Glutamatergic neuron (in vitro differentiated cells): ENCODE measurements around the gene TMEM184A. TPM values are rescaled to one million over a fixed set of nuclear protein-coding genes. Genes with fewer than 3 reads are reported as not detected.

ENCODE experiments used
- DNase-seq: peaks from one replicate; pipeline ENCODE4 v3.0.0; 2022
- H3K27ac Mint-ChIP-seq: one replicate; pipeline ENCODE4 v1.8.0; 2020; ENCODE audit warnings: mild to moderate bottlenecking, mixed read lengths, inconsistent platforms; ENCODE audit not compliant: unreplicated experiment
- H3K27me3 Mint-ChIP-seq: one replicate; pipeline ENCODE4 v1.8.0; 2020; ENCODE audit warnings: mild to moderate bottlenecking, moderate library complexity, mixed read lengths, inconsistent platforms; ENCODE audit not compliant: unreplicated experiment
- H3K36me3 Mint-ChIP-seq: one replicate; pipeline ENCODE4 v1.8.0; 2020; ENCODE audit warnings: mild to moderate bottlenecking, mixed read lengths, inconsistent platforms; ENCODE audit not compliant: unreplicated experiment
- H3K4me1 Mint-ChIP-seq: one replicate; pipeline ENCODE4 v1.8.0; 2020; ENCODE audit warnings: mild to moderate bottlenecking, low read depth, mixed read lengths, inconsistent platforms; ENCODE audit not compliant: unreplicated experiment
- H3K4me3 Mint-ChIP-seq: one replicate; pipeline ENCODE4 v1.8.0; 2020; ENCODE audit warnings: mild to moderate bottlenecking, mixed read lengths, inconsistent platforms; ENCODE audit not compliant: unreplicated experiment
- H3K9me3 Mint-ChIP-seq: one replicate; pipeline ENCODE4 v1.8.0; 2020; ENCODE audit warnings: mild to moderate bottlenecking, moderate library complexity, mixed read lengths, inconsistent platforms; ENCODE audit not compliant: unreplicated experiment
- total RNA-seq: library from RNA; stranded (reverse); fragmentation: NEBNext Ultra II Directional; extraction: Animal tissue kit (Norgen Biotek cat#: 25700); gene quantifications from one replicate; pipeline ENCODE4 v1.2.1, GENCODE V29; 2021; ENCODE audit not compliant: unreplicated experiment
- TF ChIP-seq, protein P1 (sequence below): fragments of 200-600 bp; sonication (generic); IDR thresholded peaks from one replicate; pipeline ENCODE4 v1.5.0; 2021; ENCODE audit not compliant: partially characterized antibody, unreplicated experiment

TMEM184A gene
- total RNA-seq, 1 donor from 2014 or later: 20.7 TPM

DNA sequence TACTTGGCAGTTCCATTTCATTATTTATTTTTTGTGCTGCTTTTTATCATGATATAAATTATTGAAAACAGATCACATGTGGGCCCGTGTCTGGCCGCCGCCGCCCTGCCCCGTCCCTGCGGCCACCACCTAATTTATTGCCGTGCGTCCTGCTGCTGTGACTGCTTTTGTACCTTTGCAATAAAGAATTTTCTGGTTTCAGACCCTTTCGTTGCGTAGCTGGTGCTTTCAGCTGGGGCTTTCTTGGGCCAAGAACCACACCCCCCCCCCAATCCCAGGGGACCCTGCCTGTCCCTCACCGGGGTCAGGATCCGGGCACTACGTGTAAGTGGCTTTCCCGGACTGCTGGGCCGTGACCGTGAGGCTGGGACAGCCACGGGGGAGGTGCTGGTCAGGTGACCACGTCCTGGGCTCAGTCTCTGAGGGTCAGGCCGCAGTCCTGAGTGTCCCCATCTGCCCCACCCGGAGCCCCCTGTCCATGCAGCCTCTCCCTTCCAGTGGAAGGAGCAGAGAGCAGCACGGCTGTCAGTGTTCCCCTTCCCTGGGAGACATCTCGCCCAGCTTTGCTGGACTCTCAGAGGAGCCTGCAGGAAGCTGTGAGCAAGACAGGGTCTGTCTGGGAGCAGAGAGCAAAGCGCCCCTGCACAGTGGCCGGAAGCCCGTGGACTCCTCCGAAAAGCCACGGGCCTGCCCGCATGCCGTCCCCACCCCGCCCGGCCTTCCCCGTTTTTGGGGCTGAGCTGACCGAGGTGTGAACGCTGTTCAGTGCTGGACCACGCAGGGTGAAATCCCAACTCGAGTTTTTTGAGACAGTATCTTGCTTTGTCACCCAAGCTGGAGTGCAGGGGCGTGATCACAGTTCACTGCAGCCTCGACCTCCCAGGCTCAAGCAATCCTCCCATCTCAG lies 12.9 kb downstream of the TMEM184A start:
- Mint-ChIP-seq H3K4me3 (peak overlapping the region; percentile 6), H3K36me3 (no peaks in the 10 kb centered on the region), H3K27ac (no peak overlapping the region), H3K4me1 (peaks cover 6% of the 10 kb centered on the region), H3K27me3 (no peaks in the 10 kb centered on the region), H3K9me3 (peaks cover 3% of the 10 kb centered on the region)
- TF ChIP-seq, protein P1, sequence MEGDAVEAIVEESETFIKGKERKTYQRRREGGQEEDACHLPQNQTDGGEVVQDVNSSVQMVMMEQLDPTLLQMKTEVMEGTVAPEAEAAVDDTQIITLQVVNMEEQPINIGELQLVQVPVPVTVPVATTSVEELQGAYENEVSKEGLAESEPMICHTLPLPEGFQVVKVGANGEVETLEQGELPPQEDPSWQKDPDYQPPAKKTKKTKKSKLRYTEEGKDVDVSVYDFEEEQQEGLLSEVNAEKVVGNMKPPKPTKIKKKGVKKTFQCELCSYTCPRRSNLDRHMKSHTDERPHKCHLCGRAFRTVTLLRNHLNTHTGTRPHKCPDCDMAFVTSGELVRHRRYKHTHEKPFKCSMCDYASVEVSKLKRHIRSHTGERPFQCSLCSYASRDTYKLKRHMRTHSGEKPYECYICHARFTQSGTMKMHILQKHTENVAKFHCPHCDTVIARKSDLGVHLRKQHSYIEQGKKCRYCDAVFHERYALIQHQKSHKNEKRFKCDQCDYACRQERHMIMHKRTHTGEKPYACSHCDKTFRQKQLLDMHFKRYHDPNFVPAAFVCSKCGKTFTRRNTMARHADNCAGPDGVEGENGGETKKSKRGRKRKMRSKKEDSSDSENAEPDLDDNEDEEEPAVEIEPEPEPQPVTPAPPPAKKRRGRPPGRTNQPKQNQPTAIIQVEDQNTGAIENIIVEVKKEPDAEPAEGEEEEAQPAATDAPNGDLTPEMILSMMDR: no peak
- peak; percentile 72 for DNase-seq

DNA sequence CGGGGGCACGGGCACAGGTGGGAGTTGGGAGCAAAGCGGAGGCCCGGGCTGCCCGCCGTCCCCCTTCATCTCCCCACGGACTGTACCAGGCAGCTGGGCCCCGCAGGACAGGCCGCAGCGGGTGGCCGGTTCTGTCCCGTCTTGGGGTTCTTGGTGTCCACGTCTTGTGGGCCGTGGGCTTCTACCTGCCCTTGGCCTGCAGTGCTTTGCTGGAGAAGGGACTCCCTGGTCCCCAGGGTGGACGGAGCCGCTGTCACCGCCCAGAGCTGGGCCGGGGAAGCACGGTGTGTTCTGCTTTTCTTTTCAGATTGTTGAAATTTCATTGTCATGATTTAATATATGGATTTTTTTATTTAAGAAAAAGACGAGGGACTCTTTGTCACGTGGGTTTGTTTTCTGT lies 13.7 kb downstream of the TMEM184A start:
- no peak overlapping the region for H3K27ac Mint-ChIP-seq
- H3K9me3 Mint-ChIP-seq: peaks cover 5% of the 10 kb centered on the region
- no peaks in the 10 kb centered on the region for H3K36me3 Mint-ChIP-seq
- H3K27me3 Mint-ChIP-seq: no peaks in the 10 kb centered on the region
- H3K4me1 Mint-ChIP-seq: peaks cover 9% of the 10 kb centered on the region
- TF ChIP-seq, protein P1: no peak
- DNase-seq: no peak
- H3K4me3 Mint-ChIP-seq: no peak overlapping the region

DNA sequence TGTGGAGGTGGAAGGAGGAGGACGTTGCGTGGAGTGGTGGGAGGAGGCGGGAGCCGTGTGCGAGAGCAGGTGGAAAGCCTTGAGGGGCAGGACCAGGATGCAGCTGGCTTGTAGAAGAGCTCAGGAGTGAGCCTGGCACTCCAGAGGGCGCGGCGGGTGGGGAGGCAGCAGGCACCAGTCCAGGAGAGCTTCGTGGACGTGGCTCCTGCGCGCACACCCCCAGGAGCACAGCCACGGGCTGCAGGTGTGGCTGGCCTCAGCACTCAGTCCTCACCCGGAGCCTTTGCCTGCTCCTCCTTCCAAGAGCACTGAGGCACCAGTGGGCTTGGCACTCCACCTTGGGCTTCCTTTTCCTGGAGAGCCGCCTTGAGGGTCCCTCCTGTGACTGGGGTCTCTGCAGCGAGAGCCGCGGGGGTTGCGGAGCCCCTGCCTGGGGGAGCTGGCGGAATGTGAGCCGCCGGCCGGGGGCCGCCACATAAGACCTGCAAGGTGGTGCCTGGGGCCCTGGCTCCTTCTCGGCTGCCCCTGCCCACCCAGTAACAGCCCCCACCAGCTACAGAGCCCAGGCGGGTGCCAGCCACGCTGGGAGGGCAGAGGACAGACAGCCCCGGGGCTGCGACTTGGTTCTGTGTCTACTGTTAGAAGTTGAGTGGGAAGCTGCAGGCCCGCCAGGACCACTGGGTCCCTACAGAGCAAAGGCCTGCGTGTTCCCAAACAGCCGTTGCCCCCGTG lies 14.4 kb downstream of the TMEM184A start:
- TF ChIP-seq, protein P1: no peak
- Mint-ChIP-seq H3K36me3 (no peaks in the 10 kb centered on the region), H3K9me3 (peaks cover 5% of the 10 kb centered on the region), H3K4me3 (no peak overlapping the region), H3K27me3 (no peaks in the 10 kb centered on the region), H3K27ac (no peak overlapping the region), H3K4me1 (peaks cover 9% of the 10 kb centered on the region)
- DNase-seq: no peak

DNA sequence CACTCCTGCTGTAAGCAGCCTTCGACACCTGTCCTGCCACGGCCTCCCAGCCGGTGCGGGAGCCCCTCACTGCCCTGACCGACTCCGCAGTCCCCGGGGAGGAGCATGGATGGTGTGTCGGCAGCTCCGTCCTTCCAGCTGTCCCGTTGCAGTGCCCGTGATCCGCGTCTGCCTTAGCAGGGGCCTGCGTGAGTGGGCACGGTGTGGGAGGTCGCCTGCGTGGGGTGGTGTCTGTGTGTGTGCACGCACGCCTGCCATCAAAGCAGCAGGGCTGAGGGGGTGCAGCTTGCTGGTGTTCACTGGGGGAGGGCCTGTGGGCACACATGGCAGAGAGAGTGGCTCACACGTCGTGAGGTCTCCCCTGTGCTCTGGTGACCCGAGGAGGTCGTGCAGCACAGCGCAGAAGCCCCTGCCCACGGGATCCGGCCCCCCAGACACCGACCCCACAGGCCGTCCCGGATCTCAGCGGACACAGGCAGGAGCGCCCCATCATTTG lies 15.2 kb downstream of the TMEM184A start:
- no peak overlapping the region for H3K27ac Mint-ChIP-seq

More for the DNA sequence above, 15.2 kb downstream of the TMEM184A start:
- no peak overlapping the region for H3K4me3 Mint-ChIP-seq
- TF ChIP-seq, protein P1: no peak
- peaks cover 5% of the 10 kb centered on the region for H3K9me3 Mint-ChIP-seq
- peaks cover 10% of the 10 kb centered on the region for H3K4me1 Mint-ChIP-seq
- no peaks in the 10 kb centered on the region for H3K27me3 Mint-ChIP-seq
- no peaks in the 10 kb centered on the region for H3K36me3 Mint-ChIP-seq
- DNase-seq: peak; percentile 36
